Measurements from ENCODE around the gene EMILIN3.

DNA sequence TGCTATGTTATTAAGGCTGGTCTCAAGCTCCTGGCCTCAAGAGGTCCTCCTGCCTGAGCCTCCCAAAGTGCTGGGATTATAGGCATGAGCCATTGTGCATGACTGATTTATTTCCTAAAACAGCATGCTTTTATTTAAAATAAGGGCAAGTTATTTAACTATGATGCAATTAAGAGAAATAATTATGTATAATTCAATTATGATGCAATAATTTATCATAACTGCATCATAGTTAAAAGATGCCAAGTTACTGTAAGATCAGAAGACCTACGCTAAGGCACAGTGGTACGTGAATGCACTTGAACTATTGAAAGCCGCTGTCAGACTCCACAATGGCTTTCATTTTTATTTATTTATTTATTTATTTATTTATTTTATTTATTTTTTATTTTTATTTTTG is 24.3 kb upstream of the EMILIN3 start:
- TF ChIP-seq MEF2A (IDR thresholded peaks at IDR 0.05; ENCODE audit: borderline replicate concordance, low read depth) (no peak), CTCF (IDR thresholded peaks at IDR 0.05) (no peak), MAX (IDR thresholded peaks at IDR 0.05; ENCODE audit: low read depth) (no peak), EP300 (IDR thresholded peaks at IDR 0.05; ENCODE audit: borderline replicate concordance in 1 of 2, low read depth in 1 of 2, low read length in 1 of 2) (no peak), ZBTB33 (IDR thresholded peaks at IDR 0.05; ENCODE audit: borderline replicate concordance, low read depth) (no peak)
